GM15510 (cell line): ENCODE measurements around the gene CD300A.
A peak's percentile ranks its signal among the peaks of the same experiment; 100 is the strongest.

Experiments
- POLR2A ChIP-seq: IDR thresholded peaks from 3 replicates; pipeline ENCODE4 v1.6.1; 2011; ENCODE audit warnings: borderline replicate concordance; ENCODE audit not compliant: insufficient read length; ENCODE audit errors: extremely low read depth

CD300A gene

DNA sequence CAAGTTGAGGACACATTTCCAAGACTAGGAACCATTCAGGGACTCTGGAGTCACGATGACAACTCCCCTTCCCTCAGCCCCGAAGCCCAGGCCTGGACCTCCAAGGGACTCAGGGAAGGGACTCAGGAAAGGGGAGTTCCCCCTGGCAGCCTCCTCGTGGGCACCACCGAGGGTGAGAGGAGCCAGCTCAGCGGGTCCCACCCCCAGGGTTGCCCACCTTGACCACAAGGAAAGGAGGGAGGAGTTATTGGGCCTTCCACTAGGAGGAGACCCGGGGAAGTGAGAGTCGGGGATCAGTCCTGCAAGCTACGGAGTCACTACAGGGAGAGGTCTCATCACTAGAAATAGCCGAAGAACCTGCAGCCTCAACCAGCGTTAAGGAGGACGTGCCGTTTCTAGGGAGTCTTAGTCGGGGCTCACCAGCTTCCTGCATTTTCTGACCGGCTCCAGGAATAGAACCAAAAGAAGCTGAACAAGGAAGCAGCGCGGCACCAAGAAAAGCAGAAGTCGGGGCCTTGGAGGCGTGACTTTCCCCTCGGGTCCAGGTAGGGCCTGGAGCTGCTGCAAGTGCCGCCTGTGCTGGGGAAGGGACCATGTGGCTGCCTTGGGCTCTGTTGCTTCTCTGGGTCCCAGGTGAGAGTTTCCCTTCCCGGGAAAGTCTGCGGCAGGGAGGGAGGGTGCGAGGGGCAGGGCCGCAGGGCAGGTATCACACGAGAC, at the start of gene CD300A:
Gene CD300A (plus strand): TSS at position 524 of the 717 bp plus-strand sequence. CDS start 70 bp downstream, at position 594.
- TF ChIP-seq POLR2A: peak; percentile 55

DNA sequence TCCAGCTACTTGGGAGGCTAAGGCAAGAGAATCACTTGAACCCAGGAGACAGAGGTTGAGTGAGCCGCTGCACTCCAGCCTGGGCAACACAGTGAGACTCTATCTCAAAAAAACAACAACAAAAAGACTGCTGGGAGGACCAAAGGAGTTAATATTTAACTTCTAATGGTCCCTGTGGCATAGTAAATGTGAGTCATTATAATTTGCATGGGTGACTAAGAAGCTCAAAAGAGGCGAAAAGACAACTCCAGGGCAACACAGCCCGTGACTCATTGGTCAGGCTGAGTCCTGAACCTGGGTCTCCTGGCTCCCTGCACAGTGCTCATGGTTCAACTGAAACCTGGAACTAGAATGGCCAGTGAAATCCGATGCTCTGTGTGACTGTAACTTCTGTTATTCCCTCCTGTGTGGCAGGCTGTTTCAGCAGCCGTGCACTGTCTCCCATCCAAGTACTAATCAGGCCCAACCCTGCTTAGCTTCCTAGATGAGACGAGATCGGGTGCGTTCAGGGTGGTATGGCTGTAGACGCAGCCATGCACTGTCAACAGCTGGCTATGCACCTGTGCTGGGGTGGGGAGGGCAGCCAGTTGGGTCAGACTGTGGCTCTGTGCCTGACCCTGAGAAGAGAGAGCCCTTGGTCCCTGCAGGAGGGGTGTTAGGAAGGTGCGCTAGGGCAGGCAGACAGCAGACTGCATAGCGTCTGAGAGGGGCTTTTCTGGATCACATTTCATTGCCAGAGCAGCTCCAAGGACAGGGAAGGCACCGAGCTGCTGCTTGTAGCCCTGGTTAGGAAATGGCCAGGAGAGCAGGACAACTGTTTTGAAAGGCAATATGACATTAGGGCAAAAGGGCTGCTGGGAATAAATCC, 49.0 kb upstream of the CD300A start:
- TF ChIP-seq POLR2A: no peak

DNA sequence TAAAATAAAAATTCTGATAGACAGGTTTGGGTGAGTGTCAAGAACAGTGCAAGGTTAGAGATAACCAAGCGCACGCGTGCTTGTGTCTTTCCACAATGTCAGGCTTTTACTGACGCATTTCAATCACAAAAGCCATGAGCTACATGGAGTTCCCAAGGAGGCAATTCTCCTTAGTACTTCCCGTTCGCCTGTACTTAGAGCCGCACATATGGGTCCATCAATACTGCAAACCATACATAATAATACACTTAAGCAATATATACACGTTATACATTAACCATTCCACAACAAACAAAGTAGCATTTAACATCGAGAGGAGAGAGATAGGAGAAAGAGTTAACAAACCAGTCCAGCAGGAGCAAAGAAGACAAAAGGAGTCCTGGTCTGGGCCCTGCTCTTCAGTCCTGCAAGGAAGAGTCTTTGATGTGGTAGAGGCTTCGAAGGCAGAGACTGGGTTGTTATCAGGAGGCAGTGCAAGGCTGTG, 46.5 kb upstream of the CD300A start:
- TF ChIP-seq POLR2A: no peak

DNA sequence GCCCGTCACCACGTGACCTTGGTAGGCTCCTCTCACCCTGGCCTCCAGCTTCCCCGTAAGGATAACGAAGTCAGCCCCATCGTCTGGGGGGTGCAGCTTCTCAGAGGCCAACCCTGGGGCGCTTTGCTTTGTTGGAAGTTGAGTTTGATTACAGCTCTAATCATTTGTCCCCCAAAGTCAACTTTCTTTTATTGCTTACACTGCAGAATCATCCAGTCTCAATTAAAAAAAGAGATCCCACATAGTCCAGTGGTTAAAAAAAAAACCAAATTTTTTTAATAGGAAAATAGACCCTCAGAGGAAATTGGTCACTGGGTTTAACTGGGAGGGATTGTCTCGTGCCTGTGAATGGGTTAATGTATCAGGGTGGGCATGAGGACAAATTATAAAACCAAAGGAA, 42.3 kb upstream of the CD300A start:
- no peak for TF ChIP-seq POLR2A

DNA sequence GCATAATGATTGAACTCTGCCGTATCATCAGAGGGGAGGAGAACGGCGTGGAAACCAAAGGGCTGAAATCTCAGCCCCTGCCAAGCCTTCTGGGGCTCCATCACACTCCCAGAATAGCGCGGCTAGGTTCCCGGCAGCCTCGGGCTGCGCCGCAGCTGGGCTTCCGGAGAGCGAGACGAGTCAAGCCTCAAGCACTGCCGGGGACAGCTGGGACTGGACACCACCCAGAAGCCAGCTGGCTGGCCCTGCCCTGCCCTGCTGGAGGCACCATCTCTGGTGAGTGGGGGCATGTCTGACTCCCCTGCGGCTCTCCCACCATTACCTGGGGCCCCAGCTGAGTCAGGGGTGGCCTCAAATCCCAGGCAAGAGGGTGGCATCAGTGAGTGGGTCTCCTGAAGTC, 41.8 kb upstream of the CD300A start:
- no peak for TF ChIP-seq POLR2A

DNA sequence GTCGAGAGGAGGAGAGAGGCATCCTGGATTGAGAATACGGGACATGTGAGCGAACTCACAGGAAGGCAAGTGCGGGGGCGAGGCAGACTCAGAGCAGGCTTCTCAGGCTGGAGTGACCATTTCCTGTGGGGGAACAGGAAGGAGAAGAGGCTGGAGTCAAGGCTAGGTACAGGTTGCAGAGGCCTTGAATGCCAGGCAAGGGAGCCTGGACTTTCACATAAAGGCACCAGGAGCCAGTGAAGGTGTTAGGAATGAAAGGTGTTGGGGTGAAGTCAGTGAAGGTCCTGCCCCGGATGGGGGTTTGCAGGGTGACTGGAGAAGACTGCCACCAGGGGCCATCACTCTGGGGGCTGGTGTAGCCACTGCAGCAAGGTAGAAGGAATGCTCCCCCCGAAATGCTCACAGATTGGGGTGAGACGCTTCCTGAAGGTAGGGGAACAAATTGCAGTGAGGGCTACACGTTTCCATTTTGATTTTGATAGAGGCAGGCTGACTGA, 39.8 kb upstream of the CD300A start:
- no peak for TF ChIP-seq POLR2A

DNA sequence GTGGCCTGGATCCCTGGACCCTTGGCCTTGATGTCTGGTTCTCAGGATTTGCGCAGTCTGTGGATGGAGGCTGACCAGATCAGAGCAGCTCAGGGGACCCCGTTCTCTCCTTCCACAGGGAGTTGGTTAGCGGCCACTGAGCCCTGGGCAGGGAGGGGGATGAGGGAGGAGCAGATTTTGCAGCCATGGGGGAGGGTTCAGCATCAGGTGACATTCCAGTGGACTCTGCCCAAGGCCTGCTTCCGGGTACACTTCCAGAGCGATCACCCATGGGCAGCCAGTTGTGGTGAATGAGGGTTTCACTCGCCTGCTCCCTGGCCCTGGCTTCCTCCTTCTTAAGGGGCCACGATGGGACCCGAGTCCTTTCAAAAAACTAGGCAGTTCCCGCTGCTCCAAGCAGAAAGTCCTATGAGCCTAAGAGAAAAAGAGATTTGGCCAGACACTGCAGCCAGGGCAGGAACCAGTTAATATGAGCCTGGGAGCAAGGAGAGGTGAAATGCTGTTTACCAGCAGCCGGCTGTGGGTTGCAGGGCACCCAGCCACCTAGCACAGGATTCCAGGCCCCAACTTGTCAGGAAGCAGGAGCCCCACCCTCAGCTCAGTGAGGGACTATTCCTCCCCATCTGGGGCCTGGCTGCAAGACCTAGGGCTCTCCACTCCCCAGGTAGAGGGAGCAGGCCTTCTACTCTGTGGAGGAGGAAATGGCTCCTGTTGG, 39.2 kb upstream of the CD300A start:
- no peak for TF ChIP-seq POLR2A

DNA sequence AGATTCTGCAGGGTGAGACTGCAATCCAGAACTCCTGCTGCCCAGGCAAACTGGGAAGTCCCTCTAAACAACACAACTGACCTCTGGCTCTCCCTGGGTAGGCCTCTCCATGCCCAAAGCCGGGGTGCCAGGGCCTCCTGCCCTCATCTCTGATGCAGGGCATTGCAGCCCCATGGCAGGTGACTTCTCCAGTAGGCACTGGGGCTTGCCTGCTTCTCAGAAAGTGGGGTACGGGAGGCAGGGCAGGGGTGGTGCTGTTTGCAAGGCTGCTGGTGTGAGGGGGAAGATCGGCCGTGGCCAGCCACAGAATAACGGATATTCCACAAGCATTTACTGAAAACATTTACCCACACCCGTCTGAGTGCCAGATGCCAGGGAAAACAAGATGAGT, 38.7 kb upstream of the CD300A start:
- TF ChIP-seq POLR2A: no peak

DNA sequence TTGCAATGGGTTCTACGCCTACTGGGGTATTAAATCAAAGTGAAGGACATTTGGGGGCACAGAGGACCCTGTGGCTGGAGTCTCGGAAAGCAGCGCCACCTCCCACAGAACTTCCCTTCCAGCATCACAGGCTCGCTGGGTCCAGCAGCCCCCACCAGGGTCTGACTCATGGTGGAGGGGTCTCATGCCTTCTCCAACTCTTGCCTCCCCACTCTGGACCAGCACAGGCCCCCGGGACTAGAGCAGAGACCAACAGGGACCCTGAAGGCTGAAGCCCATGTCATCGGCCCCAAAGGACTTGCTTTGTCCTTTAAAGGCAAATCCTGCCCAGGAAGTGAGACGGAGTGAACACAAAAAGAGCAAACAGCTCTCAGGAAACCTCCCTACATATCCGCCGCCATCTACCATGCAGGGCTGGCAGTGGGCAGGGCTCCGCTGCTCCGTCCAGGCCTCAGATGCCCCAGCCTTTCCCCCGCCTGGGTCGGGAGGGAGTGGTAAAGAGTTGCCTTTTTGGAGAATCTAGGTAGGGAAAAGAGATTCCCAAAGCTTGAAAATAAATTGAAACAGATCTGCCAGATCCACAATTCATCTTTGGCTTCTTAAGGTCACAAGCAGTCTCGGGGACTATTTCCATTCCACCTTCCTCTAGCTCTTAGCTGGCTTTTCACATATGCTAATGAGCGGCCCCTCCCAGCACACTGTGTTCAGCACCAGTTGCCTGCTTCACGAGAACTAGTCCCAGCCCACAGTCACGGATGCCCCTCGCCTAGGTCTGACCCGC, 36.6 kb upstream of the CD300A start:
- TF ChIP-seq POLR2A: no peak

DNA sequence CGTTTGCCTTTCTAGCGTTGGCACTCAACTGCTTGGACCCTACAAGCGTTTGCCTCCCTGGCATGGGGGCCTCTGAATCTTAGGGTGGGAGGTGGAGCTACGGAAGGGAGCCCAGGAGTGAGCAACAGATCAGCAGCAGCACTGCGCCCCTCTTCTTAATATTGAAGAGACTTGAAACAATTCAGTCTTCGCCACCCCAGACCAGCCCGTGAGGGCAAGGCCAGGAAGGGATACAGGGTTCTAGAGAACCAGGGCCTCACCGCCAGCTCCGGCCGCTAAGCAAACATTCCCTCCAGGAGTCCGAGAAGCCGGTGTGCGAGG, 36.1 kb upstream of the CD300A start:
- TF ChIP-seq POLR2A: no peak

DNA sequence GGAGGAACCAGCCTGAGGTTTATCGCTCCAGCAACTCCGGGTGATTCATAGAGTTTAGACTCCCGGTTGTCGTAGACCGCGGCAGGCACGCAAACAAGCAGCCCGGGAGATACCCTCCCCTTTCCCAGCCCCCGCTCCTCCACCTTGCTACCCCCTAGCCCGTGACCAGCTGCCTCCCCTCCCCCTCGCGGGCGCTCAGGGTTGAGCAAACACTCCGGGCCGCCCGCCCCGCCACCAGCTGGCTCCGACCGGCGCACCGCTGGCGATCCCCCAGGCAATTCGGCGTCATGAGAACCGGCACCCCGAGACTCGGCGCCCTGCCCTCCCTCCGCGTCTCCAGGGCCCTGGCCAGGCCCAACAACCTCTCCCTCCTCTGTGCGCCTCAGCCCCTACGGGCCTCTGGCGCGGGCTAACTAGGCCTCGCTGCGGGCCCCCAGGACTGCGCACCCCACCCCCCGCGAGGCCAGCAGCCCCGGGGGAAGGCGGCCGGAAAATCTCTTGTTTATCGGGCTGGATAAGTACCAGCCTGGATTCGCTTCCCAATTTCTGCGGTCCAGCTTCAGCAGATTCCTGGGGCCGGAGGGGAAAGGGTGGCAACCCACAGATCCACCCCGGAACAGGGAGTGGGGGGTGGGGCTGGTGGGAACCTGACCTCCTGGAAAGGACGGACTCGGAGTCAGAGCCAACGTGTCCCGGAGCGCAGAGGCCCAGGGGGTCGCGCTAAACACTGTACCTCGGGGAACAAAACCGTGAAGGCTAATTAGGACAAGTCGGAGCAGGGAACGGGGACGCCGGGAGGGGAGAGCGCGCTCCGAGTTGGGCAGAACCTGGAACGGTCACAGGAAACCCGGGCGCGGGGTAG, 35.5 kb upstream of the CD300A start:
- TF ChIP-seq POLR2A: no peak

DNA sequence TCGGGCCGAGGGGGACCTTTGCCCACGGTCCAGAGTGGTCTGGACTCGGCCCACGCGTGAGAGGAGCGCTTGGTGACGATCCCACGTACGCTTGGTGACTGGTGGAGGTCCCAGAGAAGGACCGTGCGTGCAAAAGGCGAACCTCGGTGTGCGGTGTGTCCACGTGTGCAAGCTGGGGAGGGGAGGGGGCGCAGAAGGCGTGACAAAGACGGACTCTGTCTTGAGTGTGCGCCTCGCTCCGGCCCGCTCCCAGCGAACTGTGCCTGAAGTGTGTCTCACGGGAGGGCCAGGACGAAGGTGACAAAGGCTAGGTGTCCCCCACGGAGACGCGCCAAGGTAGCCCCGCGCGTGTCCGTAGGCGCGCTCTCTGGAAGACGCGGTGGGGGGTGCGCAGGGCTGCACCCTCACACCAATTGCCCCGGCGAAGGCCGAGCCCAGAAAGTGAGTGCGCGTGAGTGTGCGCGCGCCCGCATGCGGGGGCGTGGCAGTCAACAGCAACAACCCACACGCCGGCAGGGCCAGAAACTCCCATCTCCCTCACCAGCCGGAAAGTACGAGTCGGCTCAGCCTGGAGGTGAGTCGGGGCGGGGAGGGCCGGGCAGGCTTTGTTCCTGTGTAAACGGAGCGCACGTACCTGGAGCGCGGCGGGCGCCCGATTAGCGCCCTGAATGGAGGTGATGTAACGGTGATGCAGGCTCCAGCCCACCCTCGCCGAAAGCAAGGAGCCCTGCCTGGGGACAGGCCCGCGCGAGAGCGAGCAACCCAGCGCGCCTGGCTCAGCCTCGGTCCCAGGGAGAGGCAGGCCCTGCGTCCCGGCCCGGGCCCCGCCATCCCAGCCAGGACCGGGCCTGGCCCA, 34.6 kb upstream of the CD300A start, which contains the start of gene GPRC5C:
Gene GPRC5C (plus strand): TSS at position 521 of the 856 bp plus-strand sequence. CDS start 7,689 bp downstream, outside the sequence.
- no peak for TF ChIP-seq POLR2A

DNA sequence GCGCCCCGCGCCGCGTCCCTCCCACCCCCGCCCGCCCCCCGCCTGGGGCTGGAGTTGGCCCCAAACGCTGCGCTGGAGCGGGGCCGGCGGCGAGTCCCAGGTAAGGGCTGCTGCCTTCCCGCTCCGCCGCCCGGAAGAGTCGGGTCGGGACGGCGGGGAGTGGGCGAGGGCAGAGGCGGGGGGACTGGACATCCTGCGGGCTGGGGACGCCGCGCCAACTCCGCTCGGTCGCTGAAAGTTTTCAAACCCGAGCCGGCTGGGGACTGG, 34.1 kb upstream of the CD300A start:
- no peak for TF ChIP-seq POLR2A
